Measurements from ENCODE around the gene APOO.

- TF ChIP-seq SPI1 (IDR thresholded peaks at IDR 0.05; ENCODE audit: low read depth, low read length) (peak; percentile 54), POLR2AphosphoS5 (IDR thresholded peaks at IDR 0.05; ENCODE audit: low read depth, low read length) (no peak), TAF1 (IDR thresholded peaks at IDR 0.05; ENCODE audit: low read depth, low read length) (no peak)
These were observed 6.7 kb downstream of the APOO start for GRCh38 chrX:23901060-23901459.
